Muscle of arm (tissue), 14 donors: Measurements from ENCODE around the gene SLC30A10. TPM values are rescaled to one million over a fixed set of nuclear protein-coding genes. Genes with fewer than 3 reads are reported as not detected.
"Not testable (repeated sequence)": the region's sequence is repeated elsewhere in the genome, so short reads cannot be mapped to it uniquely, and the experiment has no call there.

Source experiments
- DNase-seq: peaks from one replicate; pipeline ENCODE4 v3.0.0-alpha.2; 2013
- long read RNA-seq, 11 donors: transcript quantifications; one replicate each; lab custom pipeline, GENCODE V29; 2026
- polyA plus RNA-seq, 12 donors: library from polyadenylated mRNA; unstranded; fragments of 120-200 nt; gene quantifications; one replicate each; pipeline ENCODE4 v1.2.1, GENCODE V29; 2013; ENCODE audit not compliant: insufficient read length in 12 of 12

The SLC30A10 gene
- polyA plus RNA-seq, result 1 to 10 TPM in 1 of 12 donors, under 1 TPM in 10, not detected in 1; 0.07 to 3.9 (median 0.24) TPM
- long read RNA-seq, donor 1, partial matches to known transcripts, result 10 of 10 reads
- long read RNA-seq, donor 1, other reads (novel, unspliced or antisense), result 0 of 10 reads
- long read RNA-seq, donor 2, result 0 reads
- long read RNA-seq, donor 3, result 0 reads
- long read RNA-seq, donor 4, result 0 reads
- long read RNA-seq, donor 5, result 0 reads
- long read RNA-seq, donor 6, result 0 reads
- long read RNA-seq, donor 7, result 0 reads
- long read RNA-seq, donor 8, result 0 reads
- long read RNA-seq, donor 9, result 0 reads
- long read RNA-seq, donor 10, result 0 reads
- long read RNA-seq, donor 11, result 0 reads

DNA sequence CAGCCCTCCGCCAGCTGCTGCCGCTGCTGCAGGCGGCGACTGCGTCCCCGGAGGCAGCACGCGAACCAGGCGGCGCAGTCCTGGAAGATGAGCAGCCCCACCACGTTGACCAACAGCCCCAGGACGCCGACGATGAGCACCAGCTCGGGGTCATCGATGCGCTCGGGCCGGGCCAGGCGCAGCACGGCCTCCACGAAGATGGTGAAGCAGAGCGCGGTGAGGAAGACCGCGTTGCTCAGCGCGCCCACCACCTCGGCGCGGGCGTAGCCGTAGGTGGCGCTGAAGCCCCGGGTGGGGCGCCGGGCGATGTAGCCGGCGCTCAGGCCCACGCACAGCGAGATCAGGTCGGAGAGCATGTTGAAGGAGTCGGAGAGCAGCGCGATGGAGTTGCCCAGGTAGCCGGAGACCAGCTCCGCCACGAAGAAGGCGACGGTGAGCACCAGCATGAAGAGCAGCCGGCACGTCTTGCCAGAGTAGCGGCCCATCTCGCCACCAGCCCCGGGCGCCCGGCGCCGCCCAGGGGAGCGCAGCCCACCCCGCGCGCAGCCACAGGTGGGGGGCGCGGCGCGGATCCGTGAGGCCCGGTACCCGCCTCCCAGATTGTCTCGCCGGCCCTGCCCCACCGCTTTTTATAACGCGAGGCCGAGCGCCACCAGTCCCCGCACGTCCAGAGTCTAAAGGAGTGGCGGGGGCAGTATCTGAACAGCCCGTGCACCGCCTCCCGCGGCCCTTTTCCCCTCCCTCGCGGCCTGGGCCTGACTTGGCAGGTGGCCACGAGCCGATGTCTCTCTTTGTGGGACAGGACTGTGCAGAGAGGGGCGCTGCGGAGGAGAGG, at the start of gene SLC30A10:
Gene SLC30A10 (minus strand): TSS at position 602 of the 835 bp plus-strand sequence. CDS start 117 bp downstream, at position 485.
- DNase-seq, result peak; percentile 7

DNA sequence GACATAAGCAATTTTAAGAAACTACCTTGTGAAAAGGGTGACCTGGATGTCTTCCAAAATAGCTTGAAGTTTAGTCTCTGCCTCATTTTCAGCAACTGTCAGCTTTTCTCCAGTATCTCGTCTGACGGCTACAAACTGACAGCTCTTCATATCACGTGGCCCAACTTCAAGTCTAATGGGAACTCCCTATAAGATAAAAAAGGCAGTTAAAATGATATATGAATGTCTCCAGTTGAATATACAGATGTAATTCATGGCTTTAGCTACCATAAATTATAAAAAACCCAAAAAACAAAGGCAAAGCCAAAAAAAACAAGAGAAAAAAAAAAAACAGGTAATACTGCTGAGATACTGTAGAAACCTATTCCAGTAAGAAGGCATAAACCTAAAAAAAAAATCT, 44.9 kb upstream of the SLC30A10 start:
- DNase-seq, result no peak

DNA sequence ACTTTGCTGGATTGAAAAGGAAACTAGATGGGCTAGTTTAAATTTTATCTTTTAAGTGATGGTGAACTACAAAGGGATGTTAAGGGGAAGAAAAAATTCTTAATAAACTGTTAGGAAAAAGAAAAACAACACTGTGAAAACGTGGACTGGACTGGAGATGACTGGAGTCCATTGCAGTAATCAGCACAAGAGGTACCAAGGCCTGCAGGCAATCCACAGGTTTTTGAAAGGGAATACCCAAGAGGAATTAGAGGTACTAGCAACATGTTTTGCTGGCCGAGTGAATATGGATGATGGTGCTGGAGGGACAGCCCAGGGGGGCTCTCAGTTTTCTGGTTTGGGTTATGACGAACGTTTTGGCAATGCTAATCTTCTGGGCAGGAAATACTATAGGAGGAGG, 39.0 kb upstream of the SLC30A10 start:
- no peak for DNase-seq

DNA sequence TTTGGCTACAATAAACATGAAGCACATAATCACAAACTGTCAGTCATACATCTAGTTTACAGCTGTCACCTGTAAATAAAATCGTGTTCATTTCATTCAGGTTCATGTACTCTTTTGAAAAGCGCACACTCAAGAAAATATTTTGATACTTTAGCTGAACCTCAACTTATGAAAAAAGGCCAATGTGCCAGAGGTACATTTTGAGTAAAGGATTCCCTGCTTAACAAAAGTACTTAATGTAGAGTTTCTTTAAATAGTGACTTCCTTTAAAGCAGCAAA, 37.7 kb upstream of the SLC30A10 start:
- DNase-seq, result no peak

DNA sequence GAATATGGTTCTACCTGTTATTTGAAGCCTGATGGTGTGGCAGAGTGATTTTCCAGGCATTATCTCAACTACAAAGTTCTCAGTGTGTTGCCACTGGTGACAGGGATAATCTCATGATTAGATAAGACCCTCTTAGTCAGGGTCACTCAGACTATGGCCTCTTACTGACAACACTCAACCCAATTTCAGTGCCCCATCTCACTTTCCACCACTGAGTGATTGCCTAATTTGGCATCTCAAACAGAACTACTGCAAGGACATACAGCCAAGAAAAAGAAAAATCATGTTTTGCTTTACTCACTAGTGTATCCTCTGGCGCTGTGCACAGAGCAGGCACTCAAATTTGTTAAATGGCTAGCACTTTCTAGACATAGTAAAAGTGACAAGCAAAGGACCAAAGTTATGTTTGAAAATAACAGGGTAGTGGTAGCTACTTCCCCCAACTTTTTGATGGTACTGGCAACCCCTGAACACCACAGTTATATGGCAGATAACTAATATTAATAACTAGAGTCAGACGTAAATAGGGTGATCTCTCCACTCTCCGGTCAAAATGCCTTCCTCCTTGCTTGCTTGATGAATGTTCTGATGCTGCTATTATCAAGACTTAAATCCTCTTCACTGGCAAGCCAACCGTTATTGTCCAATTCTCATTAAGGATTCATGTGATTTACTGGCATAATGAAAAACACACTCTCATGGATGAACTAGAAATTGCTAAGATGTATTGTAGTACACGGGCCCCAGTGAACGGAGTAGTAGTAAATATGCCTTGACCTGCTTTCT, 37.1 kb upstream of the SLC30A10 start:
- DNase-seq, result no peak

DNA sequence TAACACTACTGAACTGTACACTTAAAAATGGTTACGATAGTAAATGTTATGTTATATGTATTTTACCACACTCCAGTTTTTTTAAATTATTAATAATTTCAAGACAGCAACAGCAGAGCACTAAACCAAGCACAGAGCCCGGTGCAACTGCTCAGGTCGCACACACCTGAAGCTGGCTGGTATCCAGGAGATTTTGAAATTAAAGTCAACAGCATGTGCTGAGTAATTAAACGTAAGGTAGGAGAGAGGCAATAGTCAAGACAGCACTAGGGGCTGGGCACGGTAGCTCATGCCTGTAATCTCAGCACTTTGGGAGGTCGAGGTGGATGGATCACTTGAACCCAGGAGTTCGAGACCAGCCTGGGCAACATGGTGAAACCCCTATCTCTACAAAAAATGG, 35.1 kb upstream of the SLC30A10 start:
- no peak for DNase-seq

DNA sequence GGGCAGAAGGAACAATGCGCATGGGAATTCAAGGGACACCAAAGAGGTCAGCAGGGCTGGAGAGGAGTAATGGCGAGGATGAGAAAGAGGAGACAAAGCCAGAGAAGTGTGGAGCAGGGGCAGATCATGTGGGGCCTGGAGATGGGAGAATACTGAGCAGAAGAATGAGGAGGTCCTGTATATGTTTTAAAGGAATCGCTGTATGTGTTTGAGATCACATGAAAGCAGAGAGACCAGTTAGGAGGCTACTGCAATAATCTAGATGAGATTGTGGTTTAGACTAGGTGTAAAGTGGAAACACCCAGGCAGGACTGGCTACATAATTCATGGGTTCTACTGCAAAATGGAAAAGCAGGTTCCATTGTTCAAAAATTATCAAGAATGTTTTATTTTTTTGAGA, 33.3 kb upstream of the SLC30A10 start:
- no peak for DNase-seq

DNA sequence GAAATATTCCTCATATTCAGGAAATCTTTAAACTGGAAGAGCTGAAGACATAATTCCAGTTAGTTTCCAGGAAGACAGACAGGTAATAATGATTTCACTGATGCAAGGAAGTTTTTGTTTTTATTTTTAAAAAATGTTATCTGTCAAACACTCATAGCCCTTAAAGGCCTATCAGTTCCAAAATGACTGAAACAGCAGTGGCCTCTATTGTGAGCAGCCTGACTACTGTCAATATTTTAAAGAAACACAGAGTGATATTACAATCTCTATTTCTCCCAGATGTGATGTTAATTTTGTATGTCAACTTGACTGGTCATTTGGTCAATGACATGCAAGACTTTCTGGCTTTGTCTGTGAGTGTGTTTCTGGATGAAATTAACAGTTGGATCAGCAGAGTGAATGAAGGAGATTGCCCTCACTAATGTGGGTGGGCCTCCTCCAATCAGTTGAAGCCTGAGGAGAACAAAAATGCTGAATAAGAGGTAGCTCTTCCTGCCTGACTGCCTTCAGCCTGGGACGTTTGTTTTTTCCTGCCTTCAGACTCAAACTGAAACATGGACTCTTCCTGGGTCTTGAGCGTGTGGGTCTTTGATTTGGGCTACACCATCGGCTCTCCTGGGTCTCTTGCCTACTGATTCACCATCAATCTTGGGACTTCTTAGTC, 31.3 kb upstream of the SLC30A10 start:
- no peak for DNase-seq

DNA sequence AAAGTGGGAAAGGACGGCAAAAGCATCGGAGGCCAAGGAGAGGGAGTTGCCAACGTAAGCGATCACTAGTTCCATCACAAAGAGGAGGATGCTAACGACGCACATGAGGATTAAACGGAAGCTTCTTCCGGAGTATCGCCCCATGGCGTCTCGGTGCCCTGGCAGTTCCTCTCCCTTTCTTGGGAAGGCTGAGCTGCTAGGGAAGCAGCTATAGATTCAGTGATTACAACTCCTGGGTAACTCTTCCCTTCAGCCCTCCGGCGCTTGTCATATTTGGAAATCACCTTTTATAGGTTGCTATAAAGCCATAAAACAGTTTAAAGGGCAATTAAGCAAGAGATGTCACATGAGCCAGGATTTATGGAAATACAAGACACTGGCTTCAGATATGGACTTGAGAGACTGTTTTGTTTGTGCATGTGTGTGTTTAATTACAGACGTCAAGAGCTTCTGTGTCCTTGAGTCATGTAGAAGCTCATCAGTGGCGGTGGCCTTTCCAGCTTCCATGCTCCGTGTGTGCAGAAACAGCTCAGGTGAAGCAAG, 30.6 kb upstream of the SLC30A10 start:
- no peak for DNase-seq

DNA sequence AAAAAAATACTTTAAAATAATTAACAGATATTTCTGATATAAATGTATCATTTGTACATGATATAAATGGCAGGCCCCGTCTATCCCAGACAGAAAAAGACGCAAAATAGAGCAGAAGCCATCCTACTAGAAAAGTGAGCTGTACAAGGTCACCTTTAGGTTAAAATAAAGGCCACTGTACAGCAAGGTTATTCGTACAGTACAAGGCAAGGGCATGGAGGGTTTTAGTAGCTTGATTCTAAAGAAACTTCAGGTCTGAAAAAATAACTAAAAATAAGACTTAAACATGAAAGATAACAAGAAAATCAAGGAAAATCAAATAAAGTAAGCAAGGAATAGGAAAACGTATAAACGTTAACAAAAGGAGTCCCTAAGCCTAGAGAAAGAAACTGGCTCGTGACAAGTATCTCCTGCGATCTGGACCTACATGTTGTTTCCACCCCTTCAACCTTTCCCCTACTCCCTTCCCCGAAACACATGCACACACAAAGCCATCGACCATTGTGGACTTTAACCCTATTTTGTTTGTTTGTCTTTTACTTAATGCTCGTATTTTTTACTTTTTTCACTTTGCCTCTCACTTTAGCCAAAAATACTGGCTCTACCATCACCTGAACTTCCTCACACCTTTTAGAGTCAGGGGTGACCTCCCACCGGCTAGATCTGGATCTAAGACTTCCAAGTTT, 26.5 kb upstream of the SLC30A10 start:
- DNase-seq, result no peak

DNA sequence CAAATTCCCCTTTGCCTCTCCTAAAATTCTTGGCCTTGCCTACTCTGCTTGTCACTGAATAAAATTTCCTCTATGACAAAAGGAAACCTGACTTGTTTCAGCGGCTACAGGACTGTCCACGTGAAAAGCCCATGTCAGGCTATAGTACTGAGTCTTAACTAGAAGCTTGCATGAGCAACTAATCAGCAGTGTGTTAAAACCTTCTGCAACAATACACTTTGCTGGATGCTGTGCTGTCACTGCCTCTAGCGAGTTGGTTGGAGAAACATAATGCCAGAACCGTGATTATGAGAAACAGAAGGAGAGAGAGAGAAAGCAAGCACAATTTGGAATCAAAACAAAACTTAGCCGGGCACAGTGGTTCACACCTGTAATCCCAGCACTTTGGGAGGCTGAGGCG, 25.7 kb upstream of the SLC30A10 start:
- DNase-seq, result no peak

DNA sequence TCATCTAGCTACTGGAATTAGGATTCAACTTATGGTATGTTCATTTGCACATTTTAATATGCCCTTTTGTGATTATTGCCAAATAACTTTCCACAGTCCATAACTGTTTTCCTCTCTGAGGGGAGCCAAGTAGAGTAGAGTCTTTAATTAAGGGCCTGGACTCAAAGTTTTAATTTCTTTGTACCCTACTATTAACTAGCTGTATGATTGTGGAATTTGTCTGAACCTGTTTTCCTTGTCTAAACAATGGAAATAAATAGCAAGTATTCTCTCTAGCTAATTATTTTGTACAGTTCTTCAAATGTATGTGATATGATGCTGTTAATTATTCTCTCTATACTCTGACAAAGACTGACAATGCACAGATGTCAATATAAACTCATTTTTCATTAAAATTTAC, 24.0 kb upstream of the SLC30A10 start:
- no peak for DNase-seq

DNA sequence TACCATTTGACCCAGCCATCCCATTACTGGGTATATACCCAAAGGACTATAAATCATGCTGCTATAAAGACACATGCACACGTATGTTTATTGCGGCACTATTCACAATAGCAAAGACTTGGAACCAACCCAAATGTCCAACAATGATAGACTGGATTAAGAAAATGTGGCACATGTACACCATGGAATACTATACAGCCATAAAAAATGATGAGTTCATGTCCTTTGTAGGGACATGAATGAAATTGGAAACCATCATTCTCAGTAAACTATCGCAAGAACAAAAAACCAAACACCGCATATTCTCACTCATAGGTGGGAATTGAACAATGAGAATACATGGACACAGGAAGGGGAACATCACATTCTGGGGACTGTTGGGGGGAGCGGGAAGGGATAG, 20.9 kb upstream of the SLC30A10 start:
- not testable (repeated sequence) for DNase-seq

DNA sequence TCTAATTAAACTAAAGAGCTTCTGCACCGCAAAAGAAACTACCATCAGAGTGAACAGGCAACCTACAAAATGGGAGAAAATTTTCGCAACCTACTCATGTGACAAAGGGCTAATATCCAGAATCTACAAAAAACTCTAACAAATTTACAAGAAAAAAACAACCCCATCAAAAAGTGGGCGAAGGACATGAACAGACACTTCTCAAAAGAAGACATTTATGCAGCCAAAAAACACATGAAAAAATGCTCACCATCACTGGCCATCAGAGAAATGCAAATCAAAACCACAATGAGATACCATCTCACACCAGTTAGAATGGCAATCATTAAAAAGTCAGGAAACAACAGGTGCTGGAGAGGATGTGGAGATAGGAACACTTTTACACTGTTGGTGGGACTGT, 20.4 kb upstream of the SLC30A10 start:
- not testable (repeated sequence) for DNase-seq

DNA sequence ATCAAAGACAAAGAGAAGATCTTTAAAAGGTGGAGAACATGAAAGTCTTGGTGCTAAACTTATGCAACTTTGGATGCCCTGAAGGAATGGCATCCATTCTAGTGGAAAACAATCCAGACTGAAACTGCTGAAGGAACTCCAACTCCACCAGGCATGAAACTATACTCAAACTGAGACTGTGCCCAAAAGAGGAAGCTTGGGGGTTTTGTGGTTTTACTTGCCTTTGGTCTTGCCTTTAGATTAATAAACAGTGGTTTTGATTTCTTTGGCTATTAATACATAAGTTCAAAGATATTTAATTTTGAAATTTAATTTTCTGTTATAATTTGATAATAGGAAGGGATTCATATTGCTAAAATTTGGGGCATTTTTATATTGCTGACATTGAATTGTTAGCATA, 17.4 kb upstream of the SLC30A10 start:
- DNase-seq, result no peak

DNA sequence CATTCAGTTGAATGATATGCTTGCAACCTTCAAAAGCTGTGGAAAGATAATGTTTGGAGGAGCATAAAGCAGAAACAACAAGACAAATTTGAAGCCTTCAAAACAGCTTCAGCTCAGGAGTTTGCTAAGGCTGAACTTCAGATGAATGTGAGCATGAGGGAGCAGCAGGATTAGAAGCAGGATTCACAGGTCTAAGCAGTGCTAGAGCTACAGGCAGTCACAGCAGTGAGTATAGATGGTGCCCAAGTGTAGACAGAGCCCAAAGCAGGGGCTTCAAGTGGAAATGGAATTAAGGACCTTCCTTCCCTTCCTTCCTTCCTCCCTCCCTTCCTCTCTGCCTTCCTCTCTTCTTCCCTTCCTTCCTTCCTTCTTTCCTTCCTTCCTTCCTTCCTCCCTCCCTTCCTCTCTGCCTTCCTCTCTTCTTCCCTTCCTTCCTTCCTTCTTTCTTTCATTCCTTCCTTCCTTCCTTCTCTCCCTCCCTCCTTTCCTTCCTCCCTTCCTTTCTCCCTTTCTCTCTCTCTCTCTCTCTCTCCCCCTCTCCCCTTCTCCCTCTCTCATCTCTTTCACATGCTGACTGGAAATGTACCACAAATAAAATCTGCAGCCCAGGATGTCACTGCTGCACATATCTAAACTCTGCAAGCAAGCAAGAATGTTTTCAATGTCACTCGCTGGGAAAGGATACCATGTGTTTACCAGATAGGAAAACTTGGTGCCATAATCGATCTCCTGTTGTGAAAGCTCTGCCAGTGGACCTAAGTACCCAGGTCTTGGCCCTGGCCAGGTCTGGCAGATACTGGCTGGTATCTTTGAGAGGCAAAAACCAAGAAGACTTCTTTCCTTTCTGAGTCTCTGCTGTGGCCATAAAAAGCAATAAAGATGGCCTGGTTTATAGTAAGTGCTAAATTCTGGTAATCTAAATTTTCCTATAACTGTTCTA, 13.1 kb upstream of the SLC30A10 start:
- DNase-seq, result no peak

DNA sequence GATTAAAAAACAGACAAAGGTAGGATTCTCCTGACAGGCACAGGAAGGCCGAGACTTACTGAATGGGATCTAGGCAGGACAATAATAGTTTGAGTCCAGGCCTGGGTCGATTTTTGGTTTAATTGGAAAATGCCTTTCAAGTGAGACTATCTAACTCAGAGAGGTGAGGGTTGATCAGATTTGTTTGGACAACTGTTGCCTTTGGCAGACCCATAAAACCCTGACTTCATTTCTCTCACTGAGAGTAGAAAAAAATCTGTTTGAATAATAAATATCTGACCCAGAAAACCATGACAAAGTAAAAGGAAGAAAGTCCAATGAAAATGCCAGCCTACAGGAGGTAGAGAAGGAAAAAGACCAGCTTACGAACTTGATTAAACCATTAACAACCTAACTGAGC, 12.3 kb upstream of the SLC30A10 start:
- DNase-seq, result no peak

DNA sequence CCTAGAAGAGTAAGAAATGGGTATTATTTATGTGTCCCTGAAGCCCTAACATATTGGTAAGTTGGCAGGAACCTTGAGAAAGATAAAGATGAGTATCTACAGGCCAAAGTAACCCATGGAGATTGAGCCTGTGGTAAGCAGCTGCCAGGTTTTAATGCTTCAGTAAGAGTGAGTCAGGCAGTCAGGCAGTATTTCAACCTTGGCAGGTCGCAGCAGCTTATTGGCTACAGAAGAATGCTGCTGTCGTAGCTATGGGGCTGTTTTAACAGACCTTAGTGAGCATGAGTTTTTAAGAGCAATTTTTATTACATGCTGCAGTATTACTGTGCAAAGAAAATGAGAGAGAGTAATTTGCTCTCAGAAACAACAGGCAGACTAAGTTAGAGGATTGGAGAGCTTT, 10.3 kb upstream of the SLC30A10 start:
- no peak for DNase-seq

DNA sequence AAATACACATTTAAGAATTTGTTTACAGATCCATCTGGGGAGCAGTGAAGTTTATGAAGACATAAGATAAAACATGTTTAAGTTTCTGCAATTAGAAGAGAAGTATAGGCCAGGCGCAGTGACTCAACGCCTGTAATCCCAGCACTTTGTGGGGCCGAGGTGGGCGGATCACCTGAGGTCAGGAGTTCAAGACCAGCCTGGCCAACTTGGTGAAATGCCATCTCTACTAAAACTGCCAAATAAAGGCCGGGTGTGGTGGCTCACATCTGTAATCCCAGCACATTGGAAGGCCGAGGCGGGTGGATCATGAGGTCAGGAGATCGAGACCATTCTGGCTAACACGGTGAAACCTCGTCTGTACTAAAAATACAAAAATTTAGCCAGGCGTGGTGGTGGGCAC, 5.4 kb upstream of the SLC30A10 start:
- not testable (repeated sequence) for DNase-seq

DNA sequence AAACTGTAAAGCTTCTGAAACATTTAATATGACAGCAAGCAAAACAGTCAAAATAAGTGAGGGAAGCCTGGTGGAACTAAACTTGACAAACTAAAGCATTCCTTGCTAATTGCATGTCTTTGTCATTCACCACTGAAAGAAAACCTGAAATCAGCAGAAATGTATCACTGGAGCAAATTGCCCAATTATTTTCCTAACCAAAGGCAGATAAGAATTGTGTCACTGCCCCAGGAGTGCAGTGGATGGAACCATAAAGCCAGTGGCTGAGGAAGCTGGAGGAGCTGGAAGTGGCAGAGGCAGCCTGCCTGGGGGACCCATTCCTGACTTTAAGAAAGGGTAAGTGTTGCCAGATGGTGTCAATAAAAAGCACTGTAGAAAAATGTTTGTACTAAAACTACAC, 2.7 kb upstream of the SLC30A10 start:
- no peak for DNase-seq
